ENCODE data around the gene BMPR1A.

The BMPR1A gene

DNA sequence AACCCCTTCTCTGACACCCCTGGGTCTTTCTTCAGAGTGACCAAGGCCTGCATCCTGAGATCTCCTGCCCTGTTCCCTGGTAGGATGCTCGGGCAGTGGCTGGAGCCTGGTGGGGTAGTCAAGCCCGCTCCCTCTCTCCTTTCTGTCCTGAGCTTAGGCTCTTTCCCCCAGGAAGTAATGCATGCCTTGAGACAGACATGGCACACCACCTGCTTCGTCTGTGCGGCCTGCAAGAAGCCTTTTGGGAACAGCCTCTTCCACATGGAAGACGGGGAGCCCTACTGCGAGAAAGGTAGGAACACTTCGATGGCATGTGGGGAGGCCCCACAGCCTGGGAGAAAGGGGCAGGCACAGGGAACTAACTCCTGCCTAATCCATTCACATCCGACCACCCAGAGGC is 37.9 kb upstream of the BMPR1A start:
- TF ChIP-seq, protein P1, sequence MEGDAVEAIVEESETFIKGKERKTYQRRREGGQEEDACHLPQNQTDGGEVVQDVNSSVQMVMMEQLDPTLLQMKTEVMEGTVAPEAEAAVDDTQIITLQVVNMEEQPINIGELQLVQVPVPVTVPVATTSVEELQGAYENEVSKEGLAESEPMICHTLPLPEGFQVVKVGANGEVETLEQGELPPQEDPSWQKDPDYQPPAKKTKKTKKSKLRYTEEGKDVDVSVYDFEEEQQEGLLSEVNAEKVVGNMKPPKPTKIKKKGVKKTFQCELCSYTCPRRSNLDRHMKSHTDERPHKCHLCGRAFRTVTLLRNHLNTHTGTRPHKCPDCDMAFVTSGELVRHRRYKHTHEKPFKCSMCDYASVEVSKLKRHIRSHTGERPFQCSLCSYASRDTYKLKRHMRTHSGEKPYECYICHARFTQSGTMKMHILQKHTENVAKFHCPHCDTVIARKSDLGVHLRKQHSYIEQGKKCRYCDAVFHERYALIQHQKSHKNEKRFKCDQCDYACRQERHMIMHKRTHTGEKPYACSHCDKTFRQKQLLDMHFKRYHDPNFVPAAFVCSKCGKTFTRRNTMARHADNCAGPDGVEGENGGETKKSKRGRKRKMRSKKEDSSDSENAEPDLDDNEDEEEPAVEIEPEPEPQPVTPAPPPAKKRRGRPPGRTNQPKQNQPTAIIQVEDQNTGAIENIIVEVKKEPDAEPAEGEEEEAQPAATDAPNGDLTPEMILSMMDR (IDR thresholded peaks at IDR 0.05; ENCODE audit: extremely low read depth, insufficient read depth, missing control alignments) = no peak
- in situ Hi-C loops (cut with MboI; ENCODE audit: low pct_unique_long_range_greater_than_20kb, low sequenced_read_pairs, unreplicated experiment) = loop anchor here (10.0 kb wide), 1 partner anchor 46 kb away; no protein-coding TSS in a partner anchor
- DNase-seq (ENCODE audit: low spot score) = no peak

- in situ Hi-C loops (cut with MboI; ENCODE audit: low pct_unique_long_range_greater_than_20kb, low sequenced_read_pairs, unreplicated experiment) = no loop called here
- DNase-seq (ENCODE audit: low spot score) = no peak
- TF ChIP-seq, protein P1 (IDR thresholded peaks at IDR 0.05; ENCODE audit: extremely low read depth, insufficient read depth, missing control alignments) = no peak
These were observed 35.2 kb upstream of the BMPR1A start for GRCh38 chr10:86721232-86721631.

DNA sequence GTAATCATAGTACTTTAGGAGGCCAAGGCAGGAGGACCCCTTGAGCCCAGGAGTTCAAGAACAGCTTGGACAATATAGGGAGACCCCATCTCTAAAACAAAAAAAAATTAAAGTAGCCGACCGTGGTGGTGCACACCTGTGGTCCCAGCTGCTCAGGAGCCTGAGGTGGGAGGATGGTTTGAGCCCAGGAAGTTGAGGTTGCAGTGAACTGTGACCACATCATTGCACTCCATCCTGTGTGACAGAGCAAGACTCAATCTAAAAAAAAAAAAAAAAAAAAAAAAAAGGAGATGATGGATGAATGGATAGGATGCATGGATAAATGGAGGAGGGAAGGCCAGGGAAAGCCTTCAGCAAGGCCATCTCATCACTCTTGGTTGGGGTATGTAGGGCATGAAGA is 33.4 kb upstream of the BMPR1A start:
- in situ Hi-C loops (cut with MboI; ENCODE audit: low pct_unique_long_range_greater_than_20kb, low sequenced_read_pairs, unreplicated experiment) = no loop called here
- no peak for DNase-seq (ENCODE audit: low spot score)

DNA sequence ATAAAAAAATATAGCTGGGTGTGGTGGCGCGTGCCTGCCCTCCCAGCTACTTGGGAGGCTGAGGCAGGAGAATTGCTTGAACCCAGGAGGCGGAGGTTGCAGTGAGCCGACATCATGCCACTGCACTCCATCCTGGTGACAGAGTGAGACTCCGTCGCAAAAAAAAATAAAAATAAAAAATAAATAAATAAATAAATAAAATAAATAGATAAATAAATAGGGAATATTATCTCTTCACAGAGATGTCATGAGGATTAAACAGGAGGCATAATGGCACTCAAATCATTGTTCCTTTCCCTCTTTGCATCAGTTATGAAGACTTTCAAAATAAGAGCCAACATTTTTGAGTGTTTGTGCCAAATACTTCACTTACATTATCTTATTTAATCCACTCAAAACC is 32.0 kb upstream of the BMPR1A start:
- in situ Hi-C loops (cut with MboI; ENCODE audit: low pct_unique_long_range_greater_than_20kb, low sequenced_read_pairs, unreplicated experiment) = no loop called here
- TF ChIP-seq, protein P1 (IDR thresholded peaks at IDR 0.05; ENCODE audit: extremely low read depth, insufficient read depth, missing control alignments) = no peak

More for the DNA sequence above, 33.4 kb upstream of the BMPR1A start:
- TF ChIP-seq, protein P1 (IDR thresholded peaks at IDR 0.05; ENCODE audit: extremely low read depth, insufficient read depth, missing control alignments) = no peak

DNA sequence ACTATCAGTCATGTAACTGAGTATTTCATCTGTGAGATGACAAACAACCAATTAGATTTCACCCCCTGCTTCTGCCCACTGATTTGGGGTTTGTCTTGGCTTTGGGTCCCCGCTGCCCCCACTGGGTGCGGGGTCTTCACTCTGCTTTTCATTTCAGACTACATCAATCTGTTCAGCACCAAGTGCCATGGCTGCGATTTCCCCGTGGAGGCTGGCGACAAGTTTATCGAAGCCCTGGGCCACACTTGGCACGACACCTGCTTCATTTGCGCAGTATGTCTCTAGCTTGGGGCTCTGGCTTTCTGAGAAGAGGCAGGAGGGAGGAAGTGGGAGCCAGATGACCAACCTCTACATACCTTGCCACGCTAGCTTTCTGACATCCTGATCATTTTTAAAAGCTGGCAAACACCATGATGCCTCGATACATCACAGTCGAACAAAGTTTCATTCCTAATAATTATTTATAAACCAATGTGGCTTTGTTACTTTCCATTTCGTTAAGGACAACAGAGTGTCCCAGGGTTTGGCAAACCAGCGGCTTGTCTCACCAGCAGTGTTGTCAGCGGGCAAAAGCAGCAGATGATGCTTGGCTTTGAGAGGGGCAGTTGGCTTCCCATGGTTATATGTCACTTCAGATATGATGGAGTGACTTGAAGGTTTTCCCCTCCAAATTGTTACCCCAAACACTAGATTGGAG is 30.3 kb upstream of the BMPR1A start:
- no peak for DNase-seq (ENCODE audit: low spot score)
- TF ChIP-seq, protein P1 (IDR thresholded peaks at IDR 0.05; ENCODE audit: extremely low read depth, insufficient read depth, missing control alignments) = no peak
- in situ Hi-C loops (cut with MboI; ENCODE audit: low pct_unique_long_range_greater_than_20kb, low sequenced_read_pairs, unreplicated experiment) = no loop called here

More for the DNA sequence above, 32.0 kb upstream of the BMPR1A start:
- DNase-seq (ENCODE audit: low spot score) = no peak

DNA sequence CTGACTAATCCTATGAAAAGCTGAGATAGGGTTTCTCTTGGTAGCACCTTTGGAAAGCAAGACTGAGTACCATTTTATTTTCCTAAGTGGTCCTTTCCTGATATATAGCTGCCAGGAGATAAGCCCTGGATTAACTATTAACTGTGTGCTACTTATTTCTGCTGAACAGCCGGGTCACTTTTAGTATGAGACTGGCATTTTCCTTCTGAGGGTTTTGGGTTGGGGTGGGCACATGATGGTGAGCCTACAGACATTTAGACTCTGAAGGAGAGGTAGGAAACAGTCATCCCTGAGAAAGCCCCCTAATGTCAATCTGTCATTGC is 29.8 kb upstream of the BMPR1A start:
- no peak for DNase-seq (ENCODE audit: low spot score)
- TF ChIP-seq, protein P1 (IDR thresholded peaks at IDR 0.05; ENCODE audit: extremely low read depth, insufficient read depth, missing control alignments) = no peak
- in situ Hi-C loops (cut with MboI; ENCODE audit: low pct_unique_long_range_greater_than_20kb, low sequenced_read_pairs, unreplicated experiment) = no loop called here

All from GM13977 (cell line).